ENCODE data around the gene CCR6. TPM values are rescaled to one million over a fixed set of nuclear protein-coding genes. Genes with fewer than 3 reads are reported as not detected.

CCR6 gene
- total and polyA plus RNA-seq, 12 donors: not detected

- 69 to 82% (median 78%) methylated on average over 16 of the region's 16 CpGs for WGBS, 4 donors
- Histone ChIP-seq H3K9me3 (replicated peaks in 1 of 3) (no peaks in the 10 kb centered on the region), H3K4me1 (replicated peaks in 1 of 2) (no peaks in the 10 kb centered on the region), H3K36me3 (replicated peaks in 1 of 2) (no peaks in the 10 kb centered on the region), H3K4me3 (no peak overlapping the region), H3K27ac (no peak overlapping the region), H3K27me3 (no peaks in the 10 kb centered on the region)
- intact Hi-C loops (cut with DNase I): no loop called here
- DNase-seq: no peak
- TF ChIP-seq CTCF (IDR thresholded peaks at IDR 0.05) (no peak), POLR2A (IDR thresholded peaks at IDR 0.05) (no peak)
Measured at GRCh38 chr6:167091026-167091804, 31.7 kb upstream of the CCR6 start.

GRCh38 chr6:167091805-167092107 is 31.1 kb upstream of the CCR6 start:
- Histone ChIP-seq H3K9me3 (replicated peaks in 1 of 3) (no peaks in the 10 kb centered on the region), H3K36me3 (replicated peaks in 1 of 2) (no peaks in the 10 kb centered on the region), H3K27ac (no peak overlapping the region), H3K27me3 (no peaks in the 10 kb centered on the region), H3K4me1 (replicated peaks in 1 of 2) (no peaks in the 10 kb centered on the region), H3K4me3 (no peak overlapping the region)
- TF ChIP-seq CTCF (IDR thresholded peaks at IDR 0.05): no peak
- no peak for TF ChIP-seq POLR2A (IDR thresholded peaks at IDR 0.05)
- WGBS, 4 donors: 50 to 77% (median 65%) methylated on average over 7 of the region's 7 CpGs
- intact Hi-C loops (cut with DNase I): no loop called here
- DNase-seq: no peak

GRCh38 chr6:167092672-167093339 is 30.1 kb upstream of the CCR6 start:
- no peak for TF ChIP-seq CTCF (IDR thresholded peaks at IDR 0.05)
- TF ChIP-seq POLR2A (IDR thresholded peaks at IDR 0.05): no peak
- Histone ChIP-seq H3K27me3 (no peaks in the 10 kb centered on the region), H3K36me3 (replicated peaks in 1 of 2) (no peaks in the 10 kb centered on the region), H3K4me3 (no peak overlapping the region), H3K4me1 (replicated peaks in 1 of 2) (no peaks in the 10 kb centered on the region), H3K9me3 (replicated peaks in 1 of 3) (no peaks in the 10 kb centered on the region), H3K27ac (no peak overlapping the region)
- intact Hi-C loops (cut with DNase I): no loop called here
- WGBS, 4 donors: 71 to 81% (median 77%) methylated on average over 13 to 16 of the region's 16 CpGs
- no peak for DNase-seq

- DNase-seq: no peak
- Histone ChIP-seq H3K4me3 (no peak overlapping the region), H3K9me3 (replicated peaks in 1 of 3) (no peaks in the 10 kb centered on the region), H3K27me3 (no peaks in the 10 kb centered on the region), H3K4me1 (replicated peaks in 1 of 2) (no peaks in the 10 kb centered on the region), H3K36me3 (replicated peaks in 1 of 2) (no peaks in the 10 kb centered on the region), H3K27ac (no peak overlapping the region)
- 94 to 97% (median 96%) methylated on average over 14 to 20 of the region's 20 CpGs for WGBS, 4 donors
- intact Hi-C loops (cut with DNase I): no loop called here
- TF ChIP-seq CTCF (IDR thresholded peaks at IDR 0.05): no peak
- TF ChIP-seq POLR2A (IDR thresholded peaks at IDR 0.05): no peak
Measured at GRCh38 chr6:167093406-167093921, 29.4 kb upstream of the CCR6 start.
